DOHH2 (cell line): Measurements from ENCODE around the gene PLEKHM3.

Experiments
- H3F3A ChIP-seq: fragments of 200-600 bp; sonication (generic), shearing (Covaris generic); 2 replicates; pipeline ENCODE4 v1.6.0; 2016; ENCODE audit warnings: antibody characterized with exemption, mild to moderate bottlenecking; ENCODE audit not compliant: control insufficient read depth, insufficient read depth
- H3K27ac ChIP-seq: fragments of 200-600 bp; sonication (generic); 2 replicates; pipeline ENCODE4 v1.5.1; 2014; ENCODE audit warnings: low read depth, mild to moderate bottlenecking, low read length, moderate library complexity
- H3K27me3 ChIP-seq: fragments of 200-600 bp; sonication (generic); 2 replicates; pipeline ENCODE4 v1.6.1; 2014; ENCODE audit warnings: mild to moderate bottlenecking, low read length, mixed read lengths; ENCODE audit not compliant: control insufficient read depth
- H3K36me3 ChIP-seq: fragments of 200-600 bp; sonication (generic); 2 replicates; pipeline ENCODE4 v1.6.1; 2014; ENCODE audit warnings: mild to moderate bottlenecking, low read length, moderate library complexity, mixed read lengths; ENCODE audit not compliant: control insufficient read depth
- H3K4me1 ChIP-seq: fragments of 200-600 bp; sonication (generic); 2 replicates; pipeline ENCODE4 v1.6.1; 2014; ENCODE audit warnings: mild to moderate bottlenecking, low read length, mixed read lengths; ENCODE audit not compliant: control insufficient read depth
- H3K4me2 ChIP-seq: fragments of 200-600 bp; sonication (generic); 2 replicates; pipeline ENCODE4 v1.6.0; 2014; ENCODE audit warnings: mild to moderate bottlenecking, low read length, moderate library complexity
- H3K4me3 ChIP-seq: fragments of 200-600 bp; sonication (generic); 2 replicates; pipeline ENCODE4 v1.5.1; 2014; ENCODE audit warnings: mild to moderate bottlenecking, low read length, mixed read lengths
- H3K79me2 ChIP-seq: fragments of 200-600 bp; sonication (generic); 2 replicates; pipeline ENCODE4 v1.6.1; 2014; ENCODE audit warnings: mild to moderate bottlenecking, low read length, mixed read lengths; ENCODE audit not compliant: control insufficient read depth
- H3K9me2 ChIP-seq: fragments of 200-600 bp; sonication (generic); replicated peaks from 2 replicates; pipeline ENCODE4 v1.6.1; 2014; ENCODE audit warnings: mild to moderate bottlenecking, low read length, mixed read lengths; ENCODE audit not compliant: control insufficient read depth
- H3K9me3 ChIP-seq: fragments of 200-600 bp; sonication (generic); 2 replicates; pipeline ENCODE4 v1.6.1; 2014; ENCODE audit warnings: antibody characterized with exemption, low read length, mixed read lengths; ENCODE audit not compliant: control insufficient read depth, insufficient read depth
- H4K20me1 ChIP-seq: fragments of 200-600 bp; sonication (generic); 2 replicates; pipeline ENCODE4 v1.6.0; 2014; ENCODE audit warnings: low read depth, mild to moderate bottlenecking, antibody characterized with exemption, low read length, moderate library complexity; ENCODE audit not compliant: control insufficient read depth, insufficient read depth
- EZH2phosphoT487 ChIP-seq: fragments of 200-600 bp; sonication (generic); IDR thresholded peaks from 2 replicates; pipeline ENCODE4 v1.6.1; 2017; ENCODE audit warnings: borderline replicate concordance, mild to moderate bottlenecking, antibody characterized with exemption, low read length, moderate library complexity, mixed read lengths
- TF ChIP-seq, protein P1 (sequence below): fragments of 200-600 bp; sonication (generic); IDR thresholded peaks from one replicate; pipeline ENCODE4 v1.5.1; 2014; ENCODE audit warnings: antibody characterized with exemption, mild to moderate bottlenecking, low read depth, low read length; ENCODE audit not compliant: poor library complexity, severe bottlenecking

PLEKHM3 gene

DNA sequence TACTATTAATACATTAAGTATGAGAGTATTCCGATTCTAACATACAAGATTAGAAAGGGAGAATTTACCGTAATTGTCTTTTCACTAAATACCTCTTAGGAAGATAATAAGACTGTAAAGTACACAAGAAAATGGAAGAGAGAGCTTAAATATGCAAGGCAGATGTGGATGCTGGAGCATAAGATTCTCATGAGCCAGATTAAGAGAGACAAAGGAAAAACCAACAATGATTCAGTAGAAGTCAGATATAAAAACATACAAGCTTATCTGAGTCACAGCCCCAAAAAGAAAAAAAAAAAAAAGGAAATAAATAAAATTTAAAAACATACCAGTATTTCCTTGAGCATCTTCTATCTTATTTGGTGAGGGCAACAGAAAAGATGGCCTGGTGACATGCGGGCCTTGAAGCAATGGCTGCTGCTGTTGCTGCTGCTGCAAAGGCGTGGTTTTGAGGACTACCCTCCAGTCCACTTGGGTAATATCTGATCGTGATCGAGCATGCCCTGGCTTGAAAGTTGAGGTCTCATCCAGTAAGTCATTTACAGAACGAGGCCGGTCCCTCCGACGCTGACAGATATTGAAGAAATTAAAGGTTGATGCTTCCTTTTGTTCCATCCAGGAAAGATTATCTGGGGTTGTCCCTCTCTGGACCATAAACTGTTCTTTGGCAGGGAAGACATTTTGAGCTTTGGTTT, 24.5 kb downstream of the PLEKHM3 start:
- Histone ChIP-seq H3K79me2 (no peaks in the 10 kb centered on the region), H3K9me3 (no peaks in the 10 kb centered on the region), H3K4me3 (no peak overlapping the region), H3K4me1 (no peaks in the 10 kb centered on the region), H3K4me2 (no peak overlapping the region), H3F3A (no peaks in the 10 kb centered on the region), H4K20me1 (no peaks in the 10 kb centered on the region), H3K27me3 (no peaks in the 10 kb centered on the region), H3K36me3 (no peaks in the 10 kb centered on the region), H3K27ac (no peak overlapping the region), H3K9me2 (no peaks in the 10 kb centered on the region)
- TF ChIP-seq EZH2phosphoT487, result no peak
- TF ChIP-seq, protein P1, sequence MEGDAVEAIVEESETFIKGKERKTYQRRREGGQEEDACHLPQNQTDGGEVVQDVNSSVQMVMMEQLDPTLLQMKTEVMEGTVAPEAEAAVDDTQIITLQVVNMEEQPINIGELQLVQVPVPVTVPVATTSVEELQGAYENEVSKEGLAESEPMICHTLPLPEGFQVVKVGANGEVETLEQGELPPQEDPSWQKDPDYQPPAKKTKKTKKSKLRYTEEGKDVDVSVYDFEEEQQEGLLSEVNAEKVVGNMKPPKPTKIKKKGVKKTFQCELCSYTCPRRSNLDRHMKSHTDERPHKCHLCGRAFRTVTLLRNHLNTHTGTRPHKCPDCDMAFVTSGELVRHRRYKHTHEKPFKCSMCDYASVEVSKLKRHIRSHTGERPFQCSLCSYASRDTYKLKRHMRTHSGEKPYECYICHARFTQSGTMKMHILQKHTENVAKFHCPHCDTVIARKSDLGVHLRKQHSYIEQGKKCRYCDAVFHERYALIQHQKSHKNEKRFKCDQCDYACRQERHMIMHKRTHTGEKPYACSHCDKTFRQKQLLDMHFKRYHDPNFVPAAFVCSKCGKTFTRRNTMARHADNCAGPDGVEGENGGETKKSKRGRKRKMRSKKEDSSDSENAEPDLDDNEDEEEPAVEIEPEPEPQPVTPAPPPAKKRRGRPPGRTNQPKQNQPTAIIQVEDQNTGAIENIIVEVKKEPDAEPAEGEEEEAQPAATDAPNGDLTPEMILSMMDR, result no peak

DNA sequence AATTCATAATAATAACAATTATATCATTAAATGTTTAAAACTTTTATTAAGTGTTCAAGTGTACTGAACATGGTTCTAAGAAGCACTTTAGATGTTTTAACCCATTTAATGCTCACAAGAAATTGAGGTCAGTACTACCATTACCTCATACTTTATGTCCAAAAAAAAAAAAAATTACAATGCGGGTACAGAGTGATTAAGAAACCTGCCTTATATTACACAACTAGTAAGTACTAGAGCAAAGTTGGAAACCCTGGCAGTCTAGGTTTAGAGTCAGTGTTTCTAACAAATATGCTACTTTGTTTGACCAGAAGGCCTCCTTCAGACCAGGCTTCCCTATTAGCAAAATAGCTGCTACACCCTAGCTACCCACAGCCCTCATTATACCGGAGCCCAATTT, 28.5 kb downstream of the PLEKHM3 start:
- TF ChIP-seq, protein P1, result no peak
- no peak for TF ChIP-seq EZH2phosphoT487
- Histone ChIP-seq H3K27ac (no peak overlapping the region), H3K4me2 (no peak overlapping the region), H3K36me3 (no peaks in the 10 kb centered on the region), H3K4me3 (no peak overlapping the region), H3K4me1 (peaks cover 7% of the 10 kb centered on the region), H3K9me3 (no peaks in the 10 kb centered on the region), H4K20me1 (no peaks in the 10 kb centered on the region), H3K9me2 (no peaks in the 10 kb centered on the region), H3F3A (no peaks in the 10 kb centered on the region), H3K79me2 (no peaks in the 10 kb centered on the region), H3K27me3 (no peaks in the 10 kb centered on the region)

DNA sequence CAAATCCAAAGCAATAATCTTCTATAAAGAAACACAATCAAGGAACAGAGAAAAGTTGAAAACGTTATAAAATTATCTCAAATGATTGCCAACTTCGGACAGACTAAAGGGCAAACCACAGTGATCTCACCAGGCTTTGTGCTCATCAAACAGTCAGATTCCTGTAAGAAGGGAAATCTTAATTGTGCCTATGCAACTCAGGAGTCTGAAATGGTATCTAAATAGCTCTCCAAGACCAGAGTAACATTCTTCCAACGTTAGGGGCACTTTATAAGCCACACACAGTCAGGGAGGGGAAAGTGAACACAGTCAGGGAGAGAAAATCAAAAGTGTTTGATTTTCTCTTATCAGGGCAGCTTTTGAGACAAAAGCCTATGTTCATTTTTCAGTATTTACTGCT, 29.4 kb downstream of the PLEKHM3 start:
- Histone ChIP-seq H3K79me2 (no peaks in the 10 kb centered on the region), H3K4me3 (no peak overlapping the region), H3K36me3 (no peaks in the 10 kb centered on the region), H3F3A (no peaks in the 10 kb centered on the region), H3K27me3 (no peaks in the 10 kb centered on the region), H3K27ac (no peak overlapping the region), H3K4me1 (peaks cover 7% of the 10 kb centered on the region), H4K20me1 (no peaks in the 10 kb centered on the region), H3K4me2 (no peak overlapping the region), H3K9me3 (no peaks in the 10 kb centered on the region), H3K9me2 (no peaks in the 10 kb centered on the region)
- TF ChIP-seq, protein P1, result no peak
- TF ChIP-seq EZH2phosphoT487, result no peak
